ENCODE results near the gene RBM22. TPM values are rescaled to one million over a fixed set of nuclear protein-coding genes. Genes with fewer than 3 reads are reported as not detected.

Gene RBM22
- total RNA-seq, 4 donors from 2014 or later = 20.8 to 31.3 (median 22.7) TPM

GRCh38 chr5:150710165-150710564 lies 9.3 kb upstream of the RBM22 start:
- intact Hi-C loops (cut with DNase I) = no loop called here
- H3K27me3 ChIP-seq = no peaks in the 10 kb centered on the region
- no peaks in the 10 kb centered on the region for H3K9me3 ChIP-seq
- 54% methylated on average over 2 of the region's 2 CpGs for WGBS
- peak in 1 of 3 experiments; percentile 25 for TF ChIP-seq CTCF (IDR thresholded peaks at IDR 0.05)
- TF ChIP-seq POLR2AphosphoS5 (IDR thresholded peaks at IDR 0.05) = no peak
- no peak overlapping the region for H3K4me3 ChIP-seq
- DNase-seq (ENCODE audit: extremely low spot score) = no peak
- H3K36me3 ChIP-seq = peaks cover 36 to 80% (median 72%) of the 10 kb centered on the region in 4 donors
- H3K27ac ChIP-seq (replicated peaks in 1 of 4) = no peak overlapping the region
- H3K4me1 ChIP-seq = no peaks in the 10 kb centered on the region

GRCh38 chr5:150706776-150707390 lies 6.0 kb upstream of the RBM22 start:
- H3K36me3 ChIP-seq = peaks cover 13 to 47% (median 40%) of the 10 kb centered on the region in 4 donors
- TF ChIP-seq EP300 (IDR thresholded peaks at IDR 0.05) = no peak
- no peak for TF ChIP-seq POLR2A (IDR thresholded peaks at IDR 0.05; ENCODE audit: low read depth)
- no peak for TF ChIP-seq CTCF (IDR thresholded peaks at IDR 0.05)
- no peak for TF ChIP-seq POLR2AphosphoS5 (IDR thresholded peaks at IDR 0.05)
- H3K27ac ChIP-seq (replicated peaks in 1 of 4) = no peak overlapping the region
- H3K9me3 ChIP-seq = no peaks in the 10 kb centered on the region
- no peak for DNase-seq (ENCODE audit: extremely low spot score)
- H3K27me3 ChIP-seq = no peaks in the 10 kb centered on the region
- intact Hi-C loops (cut with DNase I) = loop anchor here (10.0 kb wide), 1 partner anchor 138 kb away; the partner anchor contains the start of gene IRGM
- 66% methylated on average over 4 of the region's 4 CpGs for WGBS
- H3K4me1 ChIP-seq = no peaks in the 10 kb centered on the region
- no peak overlapping the region for H3K4me3 ChIP-seq

GRCh38 chr5:150703762-150704161 lies 2.9 kb upstream of the RBM22 start:
- whole genome bisulfite sequencing = 89% methylated on average over 3 of the region's 3 CpGs
- Histone ChIP-seq H3K4me1 (peaks cover 13 to 21% (median 19%) of the 10 kb centered on the region in 4 donors), H3K36me3 (peaks cover 1 to 18% (median 12%) of the 10 kb centered on the region in 4 donors), H3K27me3 (no peaks in the 10 kb centered on the region), H3K4me3 (no peak overlapping the region), H3K27ac (replicated peaks in 1 of 4) (no peak overlapping the region), H3K9me3 (no peaks in the 10 kb centered on the region)
- no peak for TF ChIP-seq POLR2A (IDR thresholded peaks at IDR 0.05; ENCODE audit: low read depth)
- no peak for TF ChIP-seq EP300 (IDR thresholded peaks at IDR 0.05)
- TF ChIP-seq CTCF (IDR thresholded peaks at IDR 0.05) = no peak
- TF ChIP-seq POLR2AphosphoS5 (IDR thresholded peaks at IDR 0.05) = no peak
- intact Hi-C loops (cut with DNase I) = loop anchor here (5.0 to 10.0 kb wide), 2 partner anchors 54 to 141 kb away; partner anchors contain the start of genes DCTN4 and IRGM
- DNase-seq (ENCODE audit: extremely low spot score) = no peak

- no peak for DNase-seq (ENCODE audit: extremely low spot score)
- WGBS = 2% methylated on average over 15 of the region's 15 CpGs
- Histone ChIP-seq H3K27ac (replicated peaks in 1 of 4) (peak overlapping the region; percentile 93 to 100 (median 98)), H3K36me3 (peaks cover 34 to 38% (median 37%) of the 10 kb centered on the region in 4 donors), H3K4me1 (peaks cover 13 to 26% (median 24%) of the 10 kb centered on the region in 4 donors), H3K9me3 (no peaks in the 10 kb centered on the region), H3K27me3 (no peaks in the 10 kb centered on the region), H3K4me3 (peak overlapping the region; percentile 80 to 100 (median 91))
- intact Hi-C loops (cut with DNase I) = loop anchor here (5.0 to 10.0 kb wide), 2 partner anchors 57 to 145 kb away; partner anchors contain the start of genes DCTN4 and IRGM
- TF ChIP-seq POLR2AphosphoS5 (IDR thresholded peaks at IDR 0.05) (no peak), POLR2A (IDR thresholded peaks at IDR 0.05; ENCODE audit: low read depth) (no peak), CTCF (IDR thresholded peaks at IDR 0.05) (no peak), EP300 (IDR thresholded peaks at IDR 0.05) (no peak)
Observed at GRCh38 chr5:150700246-150700593, 642 bp downstream of the RBM22 start.

Data from esophagus muscularis mucosa (tissue), 4 donors.